Middle frontal gyrus (tissue), 1 donor: ENCODE results near the gene PAFAH1B1.
"Not testable (repeated sequence)": the region's sequence is repeated elsewhere in the genome, so short reads cannot be mapped to it uniquely, and the experiment has no call there.

Experiments used
- DNase-seq: peaks from one replicate; pipeline ENCODE4 v3.0.0-alpha.2; 2015; ENCODE audit warnings: low spot score; ENCODE audit errors: extremely low spot score

The PAFAH1B1 gene

GRCh38 chr17:2635675-2636074 is 42.2 kb downstream of the PAFAH1B1 start:
- DNase-seq, result no peak

- DNase-seq, result no peak
Observed at GRCh38 chr17:2636169-2636930, 42.9 kb downstream of the PAFAH1B1 start.

GRCh38 chr17:2637422-2637821 is 44.0 kb downstream of the PAFAH1B1 start:
- no peak for DNase-seq

- no peak for DNase-seq
Observed at GRCh38 chr17:2644971-2645370, 51.5 kb downstream of the PAFAH1B1 start.

GRCh38 chr17:2647957-2648356 is 54.5 kb downstream of the PAFAH1B1 start:
- no peak for DNase-seq

- no peak for DNase-seq
Observed at GRCh38 chr17:2649191-2649590, 55.7 kb downstream of the PAFAH1B1 start.

GRCh38 chr17:2652911-2653310 is 59.5 kb downstream of the PAFAH1B1 start:
- not testable (repeated sequence) for DNase-seq

- no peak for DNase-seq
Observed at GRCh38 chr17:2655546-2655945, 62.1 kb downstream of the PAFAH1B1 start.

GRCh38 chr17:2656283-2656682 is 62.8 kb downstream of the PAFAH1B1 start:
- DNase-seq, result no peak

GRCh38 chr17:2659337-2659736 is 65.9 kb downstream of the PAFAH1B1 start:
- DNase-seq, result not testable (repeated sequence)

GRCh38 chr17:2660410-2660809 is 67.0 kb downstream of the PAFAH1B1 start:
- DNase-seq, result not testable (repeated sequence)

- DNase-seq, result no peak
Observed at GRCh38 chr17:2672026-2672425, 78.6 kb downstream of the PAFAH1B1 start.

GRCh38 chr17:2679247-2679646 is 85.8 kb downstream of the PAFAH1B1 start:
- DNase-seq, result not testable (repeated sequence)

GRCh38 chr17:2680961-2681360 is 87.5 kb downstream of the PAFAH1B1 start:
- DNase-seq, result no peak

GRCh38 chr17:2681650-2682049 is 88.2 kb downstream of the PAFAH1B1 start:
- DNase-seq, result no peak

GRCh38 chr17:2682176-2682938 is 88.9 kb downstream of the PAFAH1B1 start:
- no peak for DNase-seq

GRCh38 chr17:2683912-2684311 is 90.5 kb downstream of the PAFAH1B1 start:
- no peak for DNase-seq

- DNase-seq, result no peak
Observed at GRCh38 chr17:2684549-2684948, 91.1 kb downstream of the PAFAH1B1 start.

- DNase-seq, result no peak
Observed at GRCh38 chr17:2685696-2686095, 92.2 kb downstream of the PAFAH1B1 start.

- DNase-seq, result no peak
Observed at GRCh38 chr17:2687074-2687418, 93.6 kb downstream of the PAFAH1B1 start.

GRCh38 chr17:2688351-2689342 is 95.2 kb downstream of the PAFAH1B1 start:
- no peak for DNase-seq
